Neural progenitor cell (in vitro differentiated cells): ENCODE data around the gene BAIAP3.

Experiments
- CTCF ChIP-seq: fragments of 200-600 bp; sonication (generic); IDR thresholded peaks from 2 replicates; pipeline ENCODE4 v1.5.1; 2017; ENCODE audit warnings: antibody characterized with exemption, mild to moderate bottlenecking
- EZH2 ChIP-seq: fragments of 200-600 bp; sonication (generic); IDR thresholded peaks from 2 replicates; pipeline ENCODE4 v1.6.1; 2017; ENCODE audit warnings: antibody characterized with exemption, mild to moderate bottlenecking, moderate library complexity
- EZH2phosphoT487 ChIP-seq: fragments of 200-600 bp; sonication (generic); IDR thresholded peaks from 2 replicates; pipeline ENCODE4 v1.6.1; 2017; ENCODE audit warnings: antibody characterized with exemption

- TF ChIP-seq EZH2 (no peak), CTCF (no peak), EZH2phosphoT487 (no peak)
Observed at GRCh38 chr16:1394367-1394951, 61.0 kb downstream of the BAIAP3 start.
